Esophagus (tissue), 2 donors: ENCODE results near the gene KCNK3. TPM values are rescaled to one million over a fixed set of nuclear protein-coding genes. Genes with fewer than 3 reads are reported as not detected.
"Not testable (repeated sequence)": the region's sequence is repeated elsewhere in the genome, so short reads cannot be mapped to it uniquely, and the experiment has no call there.

Experiments
- H3K27ac ChIP-seq, 2 donors: one replicate each; pipeline ENCODE4 v1.5.1; 2013; ENCODE audit warnings: low read depth in 2 of 2, mild to moderate bottlenecking in 2 of 2, inconsistent platforms in 1 of 2, low read length in 1 of 2, moderate library complexity in 1 of 2
- H3K27me3 ChIP-seq, 2 donors: one replicate each; pipeline ENCODE4 v1.6.1; 2013; ENCODE audit warnings: low read length in 2 of 2, control low read depth in 1 of 2, mild to moderate bottlenecking in 1 of 2; ENCODE audit not compliant: insufficient read depth in 2 of 2, control insufficient read depth in 1 of 2
- H3K36me3 ChIP-seq, 2 donors: one replicate each; pipeline ENCODE4 v1.6.1; 2013; ENCODE audit warnings: low read length in 1 of 2; ENCODE audit not compliant: control insufficient read depth in 2 of 2, insufficient read depth in 2 of 2
- H3K4me1 ChIP-seq, 2 donors: one replicate each; pipeline ENCODE4 v1.6.1; 2013; ENCODE audit warnings: low read length in 1 of 2; ENCODE audit not compliant: control insufficient read depth in 2 of 2, insufficient read depth in 2 of 2
- H3K4me3 ChIP-seq, 2 donors: one replicate each; pipeline ENCODE4 v1.5.1; 2013; ENCODE audit warnings: low read length in 2 of 2, mild to moderate bottlenecking in 2 of 2, low read depth in 1 of 2, moderate library complexity in 1 of 2
- H3K9me3 ChIP-seq, 2 donors: one replicate each; pipeline ENCODE4 v1.6.1; 2013; ENCODE audit warnings: mild to moderate bottlenecking in 2 of 2, low read depth in 1 of 2, low read length in 1 of 2, moderate library complexity in 1 of 2; ENCODE audit not compliant: control insufficient read depth in 2 of 2, insufficient read depth in 1 of 2
- WGBS, 2 donors: extraction: QIAGEN DNeasy Blood & Tissue Kit; methylation state at CpG; one replicate each; pipeline ENCODE4 v1.1.7; 2013; 5-methylcytosine and 5-hydroxymethylcytosine counted together
- polyA plus RNA-seq, 2 donors: library from polyadenylated mRNA; stranded (reverse); fragments of 200-250 nt; gene quantifications; one replicate each; pipeline ENCODE4 v1.2.3, GENCODE V29; 2013
- donor health status: healthy with polysubstance abuse.
- donor health status: Bipolar disorder and iron deficiency.

Gene KCNK3
- polyA plus RNA-seq, 2 donors = 0.16 to 0.76 TPM

DNA sequence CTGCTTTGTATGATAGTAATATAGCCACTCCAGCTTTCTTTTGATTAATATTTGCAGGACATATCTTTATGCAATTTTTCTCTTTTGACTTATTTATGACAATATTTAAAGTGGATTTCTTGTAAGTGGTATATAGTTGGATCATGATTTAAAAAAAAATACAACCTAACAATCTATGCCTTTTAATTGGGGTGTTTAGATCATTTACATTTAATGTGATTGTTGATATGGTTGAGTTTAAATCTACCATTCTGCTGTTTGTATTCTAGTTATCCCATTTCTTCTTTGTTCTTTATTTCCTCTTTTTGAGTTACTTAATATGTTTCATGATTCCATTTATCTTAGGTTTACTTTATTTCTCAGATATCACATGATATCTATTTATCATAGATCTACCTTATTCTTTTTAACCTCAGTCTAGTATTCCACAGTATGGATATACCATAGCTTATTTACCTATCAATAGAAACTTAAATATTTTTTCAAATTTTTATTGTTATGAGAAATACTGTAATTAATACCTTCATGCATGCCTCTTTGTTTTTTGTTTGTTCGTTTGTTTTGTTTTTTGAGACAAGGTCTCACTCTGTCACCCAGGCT lies 32.1 kb upstream of the KCNK3 start:
- Histone ChIP-seq H3K36me3 (no peaks in the 10 kb centered on the region), H3K4me1 (no peaks in the 10 kb centered on the region), H3K9me3 (no peaks in the 10 kb centered on the region), H3K27ac (no peak overlapping the region), H3K27me3 (no peaks in the 10 kb centered on the region), H3K4me3 (no peak overlapping the region)
- WGBS, 2 donors = 85 to 90% methylated on average over 1 of the region's 1 CpG

DNA sequence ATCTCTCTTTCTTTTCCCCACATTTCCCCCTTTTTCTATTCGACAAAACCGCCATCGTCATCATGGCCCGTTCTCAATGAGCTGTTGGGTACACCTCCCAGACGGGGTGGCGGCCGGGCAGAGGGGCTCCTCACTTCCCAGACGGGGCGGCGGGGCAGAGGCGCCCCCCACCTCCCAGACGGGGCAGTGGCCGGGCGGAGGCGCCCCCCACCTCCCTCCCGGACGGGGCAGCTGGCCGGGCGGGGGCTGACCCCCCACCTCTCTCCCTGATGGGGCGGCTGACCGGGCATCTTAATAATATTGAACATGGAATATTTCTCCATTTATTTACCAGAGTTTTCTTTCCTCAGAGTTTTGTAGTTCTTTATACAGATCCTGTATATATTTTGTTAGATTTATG lies 27.2 kb upstream of the KCNK3 start:
- H3K27me3 ChIP-seq, H3K9me3 ChIP-seq, H3K27ac ChIP-seq, H3K4me1 ChIP-seq, H3K4me3 ChIP-seq, H3K36me3 ChIP-seq: not testable (repeated sequence)
- WGBS, 2 donors = 90 to 91% methylated on average over 14 to 21 of the region's 21 CpGs

DNA sequence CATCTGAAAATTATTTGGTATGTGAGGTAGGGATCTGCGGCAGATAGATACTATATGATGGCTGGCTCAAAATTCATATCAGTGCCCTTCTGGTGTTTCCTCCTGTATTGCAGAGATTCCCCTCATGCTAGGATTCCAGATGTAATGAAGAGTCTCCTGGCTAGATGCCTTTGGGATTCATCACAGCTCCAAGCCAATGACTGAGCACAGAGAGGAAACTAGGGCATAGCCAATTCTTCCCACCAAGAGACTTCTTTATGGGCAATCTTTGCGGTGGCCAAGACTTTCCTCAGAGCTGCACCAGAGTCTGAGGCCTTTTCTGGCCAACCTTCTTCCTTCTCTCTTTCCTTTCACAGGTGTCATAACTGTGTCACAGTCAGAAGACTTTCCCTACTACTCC lies 25.9 kb upstream of the KCNK3 start:
- no peaks in the 10 kb centered on the region for H3K36me3 ChIP-seq
- no peaks in the 10 kb centered on the region for H3K27me3 ChIP-seq
- WGBS, 2 donors = 63 to 74% methylated on average over 2 of the region's 2 CpGs
- H3K27ac ChIP-seq = no peak overlapping the region
- H3K9me3 ChIP-seq = no peaks in the 10 kb centered on the region
- H3K4me1 ChIP-seq = no peaks in the 10 kb centered on the region
- H3K4me3 ChIP-seq = no peak overlapping the region

DNA sequence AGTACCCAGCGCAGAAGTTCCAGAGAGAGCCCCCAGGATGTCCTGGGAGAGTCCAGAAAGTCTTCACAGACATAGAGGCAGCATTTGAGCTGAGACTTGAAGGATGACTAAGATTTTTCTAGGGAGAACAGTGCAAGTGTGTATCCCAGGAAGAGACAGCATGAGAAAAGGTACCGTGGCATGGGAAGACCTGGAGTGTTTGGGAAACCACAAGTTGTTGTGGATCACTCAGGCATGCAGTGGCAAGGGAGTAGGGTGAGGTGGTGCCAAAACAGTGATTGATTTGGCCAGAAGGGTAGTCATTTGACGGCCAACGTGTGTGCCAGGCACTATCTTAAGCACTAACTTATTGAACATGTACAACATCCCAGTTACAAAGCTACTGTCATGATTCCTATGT lies 24.5 kb upstream of the KCNK3 start:
- no peaks in the 10 kb centered on the region for H3K9me3 ChIP-seq

DNA sequence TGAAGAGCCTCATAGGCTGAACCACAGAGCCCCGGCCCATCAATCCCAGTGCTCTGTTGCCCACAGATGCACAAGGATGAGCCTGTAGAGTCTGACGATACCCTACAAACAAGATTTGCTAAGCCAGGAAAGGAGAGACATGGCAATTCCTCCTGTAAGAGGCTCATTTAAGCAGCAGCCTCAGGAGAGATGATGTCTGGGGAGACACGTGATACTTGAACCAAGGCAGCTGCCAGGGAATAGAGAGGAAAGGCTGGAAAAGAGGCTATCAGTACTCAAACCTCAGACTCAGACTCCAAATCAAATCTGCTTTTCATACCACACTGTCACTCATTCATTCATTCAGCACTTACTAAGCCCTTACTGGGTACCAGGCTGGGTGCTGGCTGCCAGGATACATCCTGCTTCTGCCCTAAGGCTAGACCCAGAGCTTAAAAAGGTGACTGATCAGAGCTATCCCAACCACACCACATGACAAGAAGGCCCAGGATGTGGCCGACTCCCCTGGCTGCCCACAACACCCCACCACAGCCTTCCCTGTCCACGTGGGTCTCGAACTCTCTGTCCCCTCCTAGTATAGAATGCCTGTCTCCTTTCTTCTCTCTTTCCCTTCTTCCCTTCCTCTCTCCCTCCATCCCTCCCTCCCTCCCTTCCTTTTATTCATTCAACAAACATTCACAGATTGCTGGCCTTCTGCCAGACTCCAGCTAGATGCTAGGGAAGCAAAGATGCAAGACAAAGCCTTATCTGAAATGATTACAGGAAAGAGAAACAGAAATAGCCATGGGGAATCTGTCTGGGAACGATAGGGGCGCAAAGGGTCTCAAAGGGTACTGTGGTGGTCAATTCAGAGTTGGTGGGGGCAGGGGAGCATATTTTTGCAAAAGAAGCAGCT lies 23.4 kb upstream of the KCNK3 start:
- 68 to 70% methylated on average over 8 of the region's 8 CpGs for WGBS, 2 donors
- Histone ChIP-seq H3K27ac (no peak overlapping the region), H3K4me3 (no peak overlapping the region), H3K9me3 (no peaks in the 10 kb centered on the region), H3K4me1 (no peaks in the 10 kb centered on the region), H3K27me3 (no peaks in the 10 kb centered on the region), H3K36me3 (no peaks in the 10 kb centered on the region)

More for the DNA sequence above, 24.5 kb upstream of the KCNK3 start:
- Histone ChIP-seq H3K36me3 (no peaks in the 10 kb centered on the region), H3K4me3 (no peak overlapping the region), H3K27ac (no peak overlapping the region), H3K27me3 (no peaks in the 10 kb centered on the region), H3K4me1 (no peaks in the 10 kb centered on the region)
- WGBS, 2 donors = 69 to 71% methylated on average over 4 of the region's 4 CpGs

DNA sequence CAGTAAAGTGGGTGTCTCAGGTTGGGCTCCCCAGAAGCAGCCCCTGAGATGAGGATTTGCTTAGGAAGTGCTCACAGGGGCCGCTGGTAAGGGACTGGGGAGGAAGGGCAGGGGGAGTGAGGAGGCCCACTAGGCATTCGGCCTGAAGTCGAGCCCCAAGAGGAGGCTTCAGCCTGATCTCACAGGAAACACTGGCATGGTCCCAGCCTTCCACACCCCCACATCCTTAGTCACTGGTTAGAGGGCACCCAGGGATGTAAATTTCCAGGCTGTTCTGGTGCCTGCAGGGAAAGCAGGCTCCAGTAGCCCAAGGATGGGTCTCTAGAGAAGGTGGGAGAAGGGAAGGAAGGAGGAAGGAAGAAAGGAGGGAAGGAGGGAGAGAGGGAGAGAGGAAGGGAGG lies 22.4 kb upstream of the KCNK3 start:
- no peak overlapping the region for H3K4me3 ChIP-seq
- H3K9me3 ChIP-seq = no peaks in the 10 kb centered on the region
- no peaks in the 10 kb centered on the region for H3K27me3 ChIP-seq
- WGBS, 2 donors = 39 to 44% methylated on average over 3 of the region's 3 CpGs
- no peaks in the 10 kb centered on the region for H3K4me1 ChIP-seq
- H3K27ac ChIP-seq = no peak overlapping the region
- H3K36me3 ChIP-seq = no peaks in the 10 kb centered on the region

DNA sequence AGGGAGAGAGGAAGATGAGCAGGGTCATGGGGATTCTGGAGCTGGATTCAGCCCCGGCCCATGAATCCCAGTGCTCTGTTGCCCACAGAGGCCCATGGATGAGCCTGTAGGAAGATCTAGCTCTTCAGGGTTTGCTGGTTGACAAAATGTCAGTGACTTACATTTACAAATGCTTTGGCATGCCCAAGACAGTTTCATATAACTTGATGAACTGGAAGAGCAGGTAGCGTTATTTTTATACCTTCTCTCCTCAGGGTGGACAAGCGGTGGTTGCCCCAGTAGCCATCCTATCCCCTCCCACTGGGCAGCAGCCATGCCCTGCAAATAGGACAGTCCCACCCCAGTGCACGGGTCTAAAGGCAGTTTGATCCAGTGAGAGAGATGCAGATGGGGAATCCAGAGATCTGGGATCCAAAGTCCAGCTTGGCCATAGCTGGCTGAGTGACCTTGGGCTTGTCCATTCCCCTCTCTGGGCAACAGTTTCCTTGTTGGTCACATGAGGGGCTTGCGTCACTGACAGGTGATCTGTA lies 21.5 kb upstream of the KCNK3 start:
- 72 to 78% methylated on average over 5 of the region's 5 CpGs for WGBS, 2 donors
- no peaks in the 10 kb centered on the region for H3K36me3 ChIP-seq

DNA sequence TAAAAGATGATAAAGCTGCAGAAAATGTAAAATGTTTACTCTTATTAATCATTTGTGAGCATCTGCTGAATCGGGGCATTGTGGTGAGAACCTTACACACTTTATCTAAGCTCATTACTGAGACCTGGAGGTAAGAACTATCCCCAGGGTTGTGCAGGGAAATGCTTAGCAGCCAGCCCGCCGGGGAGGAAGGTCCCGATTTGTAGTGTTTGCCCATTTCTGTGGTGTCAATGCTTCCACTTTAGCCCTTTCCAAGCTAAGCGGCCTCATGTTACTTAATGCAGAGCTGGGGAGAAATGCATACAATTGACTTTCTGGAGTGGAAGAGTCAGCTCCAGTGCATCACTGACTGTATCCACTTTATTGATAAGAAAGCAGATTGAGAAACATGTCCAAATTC lies 20.8 kb upstream of the KCNK3 start:
- Histone ChIP-seq H3K4me3 (no peak overlapping the region), H3K27me3 (no peaks in the 10 kb centered on the region), H3K4me1 (no peaks in the 10 kb centered on the region), H3K9me3 (no peaks in the 10 kb centered on the region), H3K36me3 (no peaks in the 10 kb centered on the region), H3K27ac (no peak overlapping the region)
- WGBS, 2 donors = 83% methylated on average over 5 of the region's 5 CpGs

More for the DNA sequence above, 21.5 kb upstream of the KCNK3 start:
- no peaks in the 10 kb centered on the region for H3K9me3 ChIP-seq
- no peaks in the 10 kb centered on the region for H3K4me1 ChIP-seq
- H3K4me3 ChIP-seq = no peak overlapping the region
- no peak overlapping the region for H3K27ac ChIP-seq
- no peaks in the 10 kb centered on the region for H3K27me3 ChIP-seq

DNA sequence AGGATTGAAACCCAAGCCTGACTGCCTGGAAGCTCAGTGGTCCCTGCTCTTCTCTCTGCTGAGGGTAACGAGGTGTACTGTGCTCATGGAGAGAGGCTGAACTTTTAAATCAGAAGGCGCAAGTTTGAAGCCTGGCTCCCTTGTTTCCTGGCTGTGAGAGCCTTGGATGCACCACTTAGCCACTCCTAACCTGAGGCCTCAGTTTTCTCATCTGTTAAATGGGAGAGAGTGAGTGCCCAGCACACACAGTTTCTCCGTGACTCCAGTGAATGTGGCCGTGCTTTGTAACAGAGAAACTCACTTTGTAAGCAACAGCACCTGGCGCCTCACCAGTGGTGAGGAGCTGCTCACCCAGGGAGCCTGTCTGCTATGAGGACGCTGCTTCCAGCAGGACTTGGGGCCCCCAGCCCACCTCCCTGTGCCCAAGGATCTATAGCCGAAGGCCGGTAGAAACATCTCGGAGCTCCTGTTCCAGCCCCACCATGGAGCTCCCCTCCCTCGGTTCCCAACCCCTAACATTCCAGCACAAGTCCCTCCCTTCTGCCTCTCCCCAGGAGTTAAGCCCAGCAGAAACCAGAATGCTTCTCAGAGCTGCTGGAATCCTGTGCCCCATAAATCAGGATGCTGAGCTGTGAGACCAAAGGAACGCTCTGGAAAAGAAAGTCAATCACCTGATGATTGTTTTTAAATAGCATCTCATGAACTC lies 20.3 kb upstream of the KCNK3 start:
- 80 to 81% methylated on average over 11 of the region's 11 CpGs for whole genome bisulfite sequencing, 2 donors
- no peaks in the 10 kb centered on the region for H3K9me3 ChIP-seq
- no peak overlapping the region for H3K4me3 ChIP-seq
- no peak overlapping the region for H3K27ac ChIP-seq
- no peaks in the 10 kb centered on the region for H3K36me3 ChIP-seq
- no peaks in the 10 kb centered on the region for H3K27me3 ChIP-seq
- H3K4me1 ChIP-seq = no peaks in the 10 kb centered on the region
